MM.1S (cell line): Measurements from ENCODE around the gene TBC1D5.

ENCODE experiments used
- DNase-seq: peaks from one replicate; pipeline ENCODE4 v3.0.0-alpha.2; 2015
- H2AFZ ChIP-seq: fragments of 300-600 bp; sonication (generic); 2 replicates; pipeline ENCODE4 v1.6.0; 2016; ENCODE audit warnings: antibody characterized with exemption, low read length
- H3F3A ChIP-seq: fragments of 300-600 bp; sonication (generic); 2 replicates; pipeline ENCODE4 v1.6.1; 2016; ENCODE audit warnings: mild to moderate bottlenecking, antibody characterized with exemption, low read length, moderate library complexity, mixed read lengths; ENCODE audit not compliant: insufficient read depth
- H3K27ac ChIP-seq: fragments of 300-600 bp; sonication (generic); 2 replicates; pipeline ENCODE4 v1.5.1; 2016; ENCODE audit warnings: mild to moderate bottlenecking, low read length
- H3K27me3 ChIP-seq: fragments of 300-600 bp; sonication (generic); replicated peaks from 2 replicates; pipeline ENCODE4 v1.6.0; 2016; ENCODE audit warnings: low read length; ENCODE audit not compliant: insufficient read depth
- H3K36me3 ChIP-seq: fragments of 300-600 bp; sonication (generic); replicated peaks from 2 replicates; pipeline ENCODE4 v1.6.1; 2016; ENCODE audit warnings: mild to moderate bottlenecking, low read length, mixed read lengths; ENCODE audit not compliant: insufficient read depth
- H3K4me1 ChIP-seq: fragments of 300-600 bp; sonication (generic); 2 replicates; pipeline ENCODE4 v1.6.1; 2016; ENCODE audit warnings: low read length, mixed read lengths
- H3K4me2 ChIP-seq: fragments of 300-600 bp; sonication (generic); 2 replicates; pipeline ENCODE4 v1.6.0; 2016; ENCODE audit warnings: low read depth, low read length
- H3K4me3 ChIP-seq: fragments of 300-600 bp; sonication (generic); 2 replicates; pipeline ENCODE4 v1.5.1; 2016; ENCODE audit warnings: low read length, mixed read lengths
- H3K79me2 ChIP-seq: fragments of 300-600 bp; sonication (generic); 2 replicates; pipeline ENCODE4 v1.6.1; 2016; ENCODE audit warnings: mixed run types, low read length, mixed read lengths
- H3K9ac ChIP-seq: fragments of 300-600 bp; sonication (generic); 2 replicates; pipeline ENCODE4 v1.6.1; 2016; ENCODE audit warnings: low read length, mixed read lengths
- H3K9me2 ChIP-seq: fragments of 300-600 bp; sonication (generic); replicated peaks from 2 replicates; pipeline ENCODE4 v1.6.1; 2016; ENCODE audit warnings: mild to moderate bottlenecking, low read length, mixed read lengths; ENCODE audit not compliant: insufficient read depth
- H3K9me3 ChIP-seq: fragments of 300-600 bp; sonication (generic); replicated peaks from 2 replicates; pipeline ENCODE4 v1.6.1; 2016; ENCODE audit warnings: mild to moderate bottlenecking, low read length, mixed read lengths; ENCODE audit not compliant: insufficient read depth
- H4K20me1 ChIP-seq: fragments of 300-600 bp; sonication (generic); 2 replicates; pipeline ENCODE4 v1.6.1; 2016; ENCODE audit warnings: mild to moderate bottlenecking, low read length, moderate library complexity, mixed read lengths; ENCODE audit not compliant: insufficient read depth
- CTCF ChIP-seq: fragments of 300-600 bp; sonication (generic); IDR thresholded peaks from 2 replicates; pipeline ENCODE4 v1.5.1; 2016; ENCODE audit warnings: antibody characterized with exemption, low read length, mixed read lengths
- EZH2 ChIP-seq: fragments of 300-600 bp; sonication (generic); optimal IDR thresholded peaks from 2 replicates; pipeline ENCODE3; 2017; ENCODE audit warnings: low read depth, mild to moderate bottlenecking, antibody characterized with exemption, low read length, mixed read lengths
- EZH2phosphoT487 ChIP-seq: fragments of 300-600 bp; sonication (generic); IDR thresholded peaks from 2 replicates; pipeline ENCODE4 v1.6.1; 2018; ENCODE audit warnings: antibody characterized with exemption, low read length

TBC1D5 gene

GRCh38 chr3:17232442-17232841 is 510.0 kb downstream of the TBC1D5 start:
- Histone ChIP-seq H2AFZ (no peak overlapping the region), H3K79me2 (no peaks in the 10 kb centered on the region), H3K9ac (no peak overlapping the region), H3K4me1 (peaks cover 29% of the 10 kb centered on the region), H3K9me3 (no peaks in the 10 kb centered on the region), H3K27me3 (no peaks in the 10 kb centered on the region), H4K20me1 (no peaks in the 10 kb centered on the region), H3K27ac (no peak overlapping the region), H3K4me3 (no peak overlapping the region), H3K36me3 (no peaks in the 10 kb centered on the region), H3F3A (peaks cover 6% of the 10 kb centered on the region; the same call in 1 of the 2 replicates), H3K4me2 (peak overlapping the region; percentile 32; the same call in 1 of the 2 replicates), H3K9me2 (no peaks in the 10 kb centered on the region)
- TF ChIP-seq EZH2phosphoT487 (no peak), CTCF (0 out of 2 replicates have a peak, but pooled peaks have one; percentile 9), EZH2 (no peak)
- DNase-seq, result peak; percentile 72

GRCh38 chr3:17231537-17232261 is 510.7 kb downstream of the TBC1D5 start:
- Histone ChIP-seq H3K36me3 (no peaks in the 10 kb centered on the region), H3K27me3 (no peaks in the 10 kb centered on the region), H3K9me2 (no peaks in the 10 kb centered on the region), H2AFZ (no peak overlapping the region), H3K9ac (no peak overlapping the region), H3K79me2 (no peaks in the 10 kb centered on the region), H3F3A (peaks cover 6% of the 10 kb centered on the region; the same call in 1 of the 2 replicates), H3K27ac (no peak overlapping the region), H4K20me1 (no peaks in the 10 kb centered on the region), H3K4me2 (peak overlapping the region; percentile 32; the same call in 1 of the 2 replicates), H3K4me3 (no peak overlapping the region), H3K9me3 (no peaks in the 10 kb centered on the region), H3K4me1 (peaks cover 29% of the 10 kb centered on the region)
- TF ChIP-seq EZH2phosphoT487, result no peak
- TF ChIP-seq CTCF, result no peak
- TF ChIP-seq EZH2, result no peak
- DNase-seq, result no peak

- Histone ChIP-seq H3K4me3 (no peak overlapping the region), H3K27ac (no peak overlapping the region), H3K79me2 (no peaks in the 10 kb centered on the region), H3K27me3 (no peaks in the 10 kb centered on the region), H3K9me3 (no peaks in the 10 kb centered on the region), H3K4me2 (no peak overlapping the region), H3F3A (no peaks in the 10 kb centered on the region; the same call in 1 of the 2 replicates), H3K36me3 (no peaks in the 10 kb centered on the region), H3K9me2 (no peaks in the 10 kb centered on the region), H4K20me1 (no peaks in the 10 kb centered on the region), H2AFZ (no peak overlapping the region), H3K9ac (no peak overlapping the region), H3K4me1 (peaks cover 12% of the 10 kb centered on the region)
- DNase-seq, result no peak
- no peak for TF ChIP-seq EZH2
- no peak for TF ChIP-seq EZH2phosphoT487
- no peak for TF ChIP-seq CTCF
These were observed 515.0 kb downstream of the TBC1D5 start for GRCh38 chr3:17227472-17227871.
